GM12878 (cell line): Measurements from ENCODE around the gene CENPQ. TPM values are rescaled to one million over a fixed set of nuclear protein-coding genes. Genes with fewer than 3 reads are reported as not detected.

Experiments used
- CHD2 ChIP-seq: IDR thresholded peaks from 2 replicates; pipeline ENCODE4 v1.6.1; 2011; ENCODE audit warnings: low read depth, low read length, improper control_type of control experiment, borderline replicate concordance
- CREM ChIP-seq: IDR thresholded peaks from 2 replicates; pipeline ENCODE4 v1.6.1; 2014; ENCODE audit warnings: antibody characterized with exemption, low read depth
- E2F4 ChIP-seq: IDR thresholded peaks from 2 replicates; pipeline ENCODE4 v1.6.1; 2012; ENCODE audit warnings: low read depth, low read length, improper control_type of control experiment
- E4F1 ChIP-seq: fragments of 450-650 bp; IDR thresholded peaks from 2 replicates; pipeline ENCODE4 v1.6.1; 2018; ENCODE audit warnings: borderline replicate concordance, mild to moderate bottlenecking; ENCODE audit not compliant: partially characterized antibody
- JUNB ChIP-seq: IDR thresholded peaks from 2 replicates; pipeline ENCODE4 v1.6.1; 2016; ENCODE audit warnings: antibody characterized with exemption, mild to moderate bottlenecking
- KLF5 ChIP-seq: fragments of 450-650 bp; IDR thresholded peaks from 2 replicates; pipeline ENCODE4 v1.6.1; 2014; ENCODE audit warnings: mild to moderate bottlenecking; ENCODE audit not compliant: partially characterized antibody
- MAX ChIP-seq: IDR thresholded peaks from 2 replicates; pipeline ENCODE4 v1.6.1; 2012; ENCODE audit warnings: low read depth, low read length, improper control_type of control experiment
- MYC ChIP-seq: IDR thresholded peaks from 2 replicates; pipeline ENCODE4 v1.6.1; 2011; ENCODE audit warnings: mild to moderate bottlenecking, low read length, moderate library complexity, inconsistent platforms; ENCODE audit not compliant: insufficient read depth, insufficient replicate concordance, insufficient read length, severe bottlenecking
- POLR2AphosphoS5 ChIP-seq: IDR thresholded peaks from 2 replicates; pipeline ENCODE4 v1.6.1; 2011; ENCODE audit warnings: mild to moderate bottlenecking, low read length, inconsistent platforms
- REST ChIP-seq: IDR thresholded peaks from 2 replicates; pipeline ENCODE4 v1.6.1; 2012; ENCODE audit warnings: mild to moderate bottlenecking, low read depth, low read length
- polyA plus RNA-seq, 11 experiments: library from polyadenylated mRNA; depleted of rRNA in 4 of 11; unstranded in 6 of 11; stranded (reverse) in 5 of 11; fragments of >200 nt; fragmentation: Nextera tagmentation in 4 of 11; fragmentation: Illumina TruSeq in 1 of 11; extraction: Ambion mirVana in 4 of 11; extraction: Trizol in 1 of 11; gene quantifications; 1 replicate in 1 of 11; 2 replicates in 10 of 11; pipeline versions ENCODE4 v1.2.1 to v1.2.3, GENCODE V29; 2011 to 2016; ENCODE audit warnings: inconsistent platforms in 2 of 11, missing spikeins in 2 of 11, low read depth in 1 of 11
- total RNA-seq, 4 experiments: library from RNA; depleted of rRNA in 3 of 4; stranded (reverse); fragments of >200 nt in 3 of 4; fragmentation: Illumina TruSeq in 1 of 4; extraction: Trizol in 1 of 4; gene quantifications; 2 replicates each; pipeline versions ENCODE4 v1.2.1 to v1.2.3, GENCODE V29; 2013 to 2021

CENPQ gene
- total and polyA plus RNA-seq, 10 of the 15 experiments (the other 5 are each of a cell fraction or from before 2014, with no cell fraction given) = 7.4 to 34.2 (median 17.8) TPM

GRCh38 chr6:49509342-49509741, 46.2 kb downstream of the CENPQ start (continued):
- TF ChIP-seq REST (no peak), CHD2 (no peak), POLR2AphosphoS5 (no peak), CREM (no peak), MYC (no peak), KLF5 (no peak), E4F1 (no peak), MAX (no peak), E2F4 (no peak), JUNB (no peak)
